Measurements from ENCODE around the gene TATDN2. TPM values are rescaled to one million over a fixed set of nuclear protein-coding genes. Genes with fewer than 3 reads are reported as not detected.

The TATDN2 gene
- total RNA-seq, 2 donors from 2014 or later = 56.7 to 71.7 TPM

GRCh38 chr3:10299679-10300078 is 51.4 kb downstream of the TATDN2 start:
- Mint-ChIP-seq H3K4me1 (peaks cover 10% of the 10 kb centered on the region), H3K4me3 (no peak overlapping the region), H3K9me3 (no peaks in the 10 kb centered on the region), H3K27ac (peak overlapping the region; percentile 83), H3K36me3 (ENCODE audit: low read depth) (peaks cover 89% of the 10 kb centered on the region), H3K27me3 (no peaks in the 10 kb centered on the region)
- ATAC-seq (replicated peaks) = peak; percentile 56

- Mint-ChIP-seq H3K36me3 (ENCODE audit: low read depth) (peaks cover 89% of the 10 kb centered on the region), H3K27ac (peak overlapping the region; percentile 83), H3K4me1 (peaks cover 10% of the 10 kb centered on the region), H3K4me3 (no peak overlapping the region), H3K9me3 (no peaks in the 10 kb centered on the region), H3K27me3 (no peaks in the 10 kb centered on the region)
- ATAC-seq (replicated peaks) = peak; percentile 6
Measured at GRCh38 chr3:10300087-10300486, 51.8 kb downstream of the TATDN2 start.

- Mint-ChIP-seq H3K4me3 (no peak overlapping the region), H3K36me3 (ENCODE audit: low read depth) (peaks cover 97% of the 10 kb centered on the region), H3K27ac (no peak overlapping the region), H3K27me3 (no peaks in the 10 kb centered on the region), H3K9me3 (no peaks in the 10 kb centered on the region), H3K4me1 (peaks cover 16% of the 10 kb centered on the region)
- no peak for ATAC-seq (replicated peaks)
Measured at GRCh38 chr3:10303105-10303504, 54.8 kb downstream of the TATDN2 start.

- ATAC-seq (replicated peaks) = no peak
- Mint-ChIP-seq H3K36me3 (ENCODE audit: low read depth) (peaks cover 99% of the 10 kb centered on the region), H3K4me3 (no peak overlapping the region)
Measured at GRCh38 chr3:10303785-10304184, 55.5 kb downstream of the TATDN2 start.

GRCh38 chr3:10304905-10305304 is 56.6 kb downstream of the TATDN2 start:
- H3K27ac Mint-ChIP-seq = no peak overlapping the region
- ATAC-seq (replicated peaks) = no peak

More at GRCh38 chr3:10303785-10304184, 55.5 kb downstream of the TATDN2 start:
- Mint-ChIP-seq H3K27me3 (no peaks in the 10 kb centered on the region), H3K4me1 (peaks cover 16% of the 10 kb centered on the region), H3K9me3 (no peaks in the 10 kb centered on the region), H3K27ac (no peak overlapping the region)

GRCh38 chr3:10305331-10305902 is 57.2 kb downstream of the TATDN2 start:
- H3K27ac Mint-ChIP-seq = peak overlapping the region; percentile 81
- peaks cover 5% of the 10 kb centered on the region for H3K4me1 Mint-ChIP-seq
- H3K9me3 Mint-ChIP-seq = no peaks in the 10 kb centered on the region
- H3K4me3 Mint-ChIP-seq = no peak overlapping the region
- H3K36me3 Mint-ChIP-seq (ENCODE audit: low read depth) = peaks cover 99% of the 10 kb centered on the region
- no peak for ATAC-seq (replicated peaks)
- H3K27me3 Mint-ChIP-seq = no peaks in the 10 kb centered on the region

More at GRCh38 chr3:10304905-10305304, 56.6 kb downstream of the TATDN2 start:
- Mint-ChIP-seq H3K9me3 (no peaks in the 10 kb centered on the region), H3K36me3 (ENCODE audit: low read depth) (peaks cover 99% of the 10 kb centered on the region), H3K4me1 (peaks cover 5% of the 10 kb centered on the region), H3K27me3 (no peaks in the 10 kb centered on the region), H3K4me3 (no peak overlapping the region)

GRCh38 chr3:10306156-10306555 is 57.9 kb downstream of the TATDN2 start:
- no peak overlapping the region for H3K4me3 Mint-ChIP-seq
- H3K9me3 Mint-ChIP-seq = no peaks in the 10 kb centered on the region
- H3K27me3 Mint-ChIP-seq = no peaks in the 10 kb centered on the region
- peaks cover 99% of the 10 kb centered on the region for H3K36me3 Mint-ChIP-seq (ENCODE audit: low read depth)
- H3K4me1 Mint-ChIP-seq = peaks cover 5% of the 10 kb centered on the region
- no peak for ATAC-seq (replicated peaks)
- H3K27ac Mint-ChIP-seq = peak overlapping the region; percentile 81

- H3K27ac Mint-ChIP-seq = no peak overlapping the region
Measured at GRCh38 chr3:10308678-10309077, 60.4 kb downstream of the TATDN2 start.

GRCh38 chr3:10309736-10310135 is 61.5 kb downstream of the TATDN2 start:
- no peaks in the 10 kb centered on the region for H3K9me3 Mint-ChIP-seq
- H3K27me3 Mint-ChIP-seq = no peaks in the 10 kb centered on the region
- H3K27ac Mint-ChIP-seq = peak overlapping the region; percentile 66
- peaks cover 99% of the 10 kb centered on the region for H3K36me3 Mint-ChIP-seq (ENCODE audit: low read depth)
- peaks cover 5% of the 10 kb centered on the region for H3K4me1 Mint-ChIP-seq
- no peak overlapping the region for H3K4me3 Mint-ChIP-seq
- no peak for ATAC-seq (replicated peaks)

More at GRCh38 chr3:10308678-10309077, 60.4 kb downstream of the TATDN2 start:
- no peaks in the 10 kb centered on the region for H3K9me3 Mint-ChIP-seq
- H3K27me3 Mint-ChIP-seq = no peaks in the 10 kb centered on the region
- H3K4me3 Mint-ChIP-seq = no peak overlapping the region
- no peak for ATAC-seq (replicated peaks)
- peaks cover 99% of the 10 kb centered on the region for H3K36me3 Mint-ChIP-seq (ENCODE audit: low read depth)
- H3K4me1 Mint-ChIP-seq = peaks cover 5% of the 10 kb centered on the region

GRCh38 chr3:10310578-10310977 is 62.3 kb downstream of the TATDN2 start:
- no peak overlapping the region for H3K4me3 Mint-ChIP-seq
- no peak for ATAC-seq (replicated peaks)
- H3K9me3 Mint-ChIP-seq = no peaks in the 10 kb centered on the region
- H3K36me3 Mint-ChIP-seq (ENCODE audit: low read depth) = peaks cover 99% of the 10 kb centered on the region
- no peaks in the 10 kb centered on the region for H3K27me3 Mint-ChIP-seq
- H3K4me1 Mint-ChIP-seq = peaks cover 5% of the 10 kb centered on the region
- H3K27ac Mint-ChIP-seq = peak overlapping the region; percentile 66

GRCh38 chr3:10311710-10312109 is 63.5 kb downstream of the TATDN2 start:
- Mint-ChIP-seq H3K9me3 (no peaks in the 10 kb centered on the region), H3K27ac (no peak overlapping the region), H3K4me3 (no peak overlapping the region), H3K27me3 (no peaks in the 10 kb centered on the region), H3K4me1 (no peaks in the 10 kb centered on the region), H3K36me3 (ENCODE audit: low read depth) (peaks cover 98% of the 10 kb centered on the region)
- no peak for ATAC-seq (replicated peaks)

GRCh38 chr3:10312391-10312790 is 64.1 kb downstream of the TATDN2 start:
- Mint-ChIP-seq H3K36me3 (ENCODE audit: low read depth) (peaks cover 98% of the 10 kb centered on the region), H3K9me3 (no peaks in the 10 kb centered on the region), H3K27ac (no peak overlapping the region), H3K27me3 (no peaks in the 10 kb centered on the region), H3K4me1 (no peaks in the 10 kb centered on the region), H3K4me3 (no peak overlapping the region)
- no peak for ATAC-seq (replicated peaks)

- peak overlapping the region; percentile 25 for H3K27ac Mint-ChIP-seq
Measured at GRCh38 chr3:10312861-10313260, 64.6 kb downstream of the TATDN2 start.

GRCh38 chr3:10315101-10315500 is 66.8 kb downstream of the TATDN2 start:
- no peak overlapping the region for H3K27ac Mint-ChIP-seq
- no peaks in the 10 kb centered on the region for H3K9me3 Mint-ChIP-seq
- ATAC-seq (replicated peaks) = no peak
- H3K4me3 Mint-ChIP-seq = no peak overlapping the region
- peaks cover 14% of the 10 kb centered on the region for H3K4me1 Mint-ChIP-seq
- peaks cover 91% of the 10 kb centered on the region for H3K36me3 Mint-ChIP-seq (ENCODE audit: low read depth)
- no peaks in the 10 kb centered on the region for H3K27me3 Mint-ChIP-seq

More at GRCh38 chr3:10312861-10313260, 64.6 kb downstream of the TATDN2 start:
- Mint-ChIP-seq H3K27me3 (no peaks in the 10 kb centered on the region), H3K9me3 (no peaks in the 10 kb centered on the region), H3K4me3 (no peak overlapping the region), H3K4me1 (no peaks in the 10 kb centered on the region), H3K36me3 (ENCODE audit: low read depth) (peaks cover 98% of the 10 kb centered on the region)
- ATAC-seq (replicated peaks) = no peak

- peaks cover 84% of the 10 kb centered on the region for H3K36me3 Mint-ChIP-seq (ENCODE audit: low read depth)
- no peak for ATAC-seq (replicated peaks)
- no peaks in the 10 kb centered on the region for H3K27me3 Mint-ChIP-seq
- no peaks in the 10 kb centered on the region for H3K9me3 Mint-ChIP-seq
- H3K27ac Mint-ChIP-seq = no peak overlapping the region
- H3K4me1 Mint-ChIP-seq = peaks cover 14% of the 10 kb centered on the region
- H3K4me3 Mint-ChIP-seq = no peak overlapping the region
Measured at GRCh38 chr3:10315771-10316344, 67.6 kb downstream of the TATDN2 start.
